ENCODE data around the gene PDE7B.

- TF ChIP-seq SP2 (IDR thresholded peaks at IDR 0.05; ENCODE audit: low read length) (no peak), PHF8 (conservative IDR thresholded peaks at IDR 0.05; ENCODE audit: low read depth, low read length) (no peak), SUZ12 (IDR thresholded peaks at IDR 0.05; ENCODE audit: low read length) (no peak), KDM5A (IDR thresholded peaks at IDR 0.05; ENCODE audit: low read length) (no peak), CREB1 (IDR thresholded peaks at IDR 0.05) (no peak), CTCF (IDR thresholded peaks at IDR 0.05; ENCODE audit: control extremely low read depth in 1 of 3, insufficient read depth in 1 of 3, low read depth in 1 of 3, low read length in 3 of 3) (no peak), TEAD4 (IDR thresholded peaks at IDR 0.05; ENCODE audit: low read depth, low read length) (no peak), USF2 (IDR thresholded peaks at IDR 0.05; ENCODE audit: low read length) (no peak)
Observed at GRCh38 chr6:135839121-135839520, 12.4 kb upstream of the PDE7B start.

Data from H1 (cell line).